Hematopoietic multipotent progenitor cell (in vitro differentiated cells): ENCODE results near the gene OR52N2. TPM values are rescaled to one million over a fixed set of nuclear protein-coding genes. Genes with fewer than 3 reads are reported as not detected.

Source experiments
- DNase-seq, 3 donors: peaks; one replicate each; pipeline ENCODE4 v3.0.0-alpha.2; 2011 to 2015; ENCODE audit warnings: low read depth in 2 of 3, low spot score in 2 of 3
- total RNA-seq: library from RNA; depleted of rRNA; stranded (reverse); fragments of >200 nt; gene quantifications from one replicate; pipeline ENCODE4 v1.2.3, GENCODE V29; 2012

OR52N2 gene
- total RNA-seq, result 1.1 TPM

- peak; percentile 41 to 90 (median 79) for DNase-seq
These were observed at the start of gene OR52N2 for GRCh38 chr11:5808500-5809121. OR52N2 (plus strand) TSS chr11:5808924; CDS start chr11:5820336, 11,412 bp downstream.

- no peak for DNase-seq
These were observed 41.7 kb upstream of the OR52N2 start for GRCh38 chr11:5767056-5767455.

- DNase-seq, result no peak
These were observed 25.5 kb upstream of the OR52N2 start, which contains the start of gene OR52N5 for GRCh38 chr11:5783255-5783654. OR52N5 (minus strand) TSS chr11:5783355; CDS start chr11:5778634, 4,721 bp downstream.

GRCh38 chr11:5791165-5791564 lies 17.6 kb upstream of the OR52N2 start, which contains the start of gene OR52N1:
OR52N1 (minus strand) TSS chr11:5791265; CDS start chr11:5788816, 2,449 bp downstream.
- DNase-seq, result no peak

GRCh38 chr11:5796541-5796940 lies 12.2 kb upstream of the OR52N2 start:
- DNase-seq, result no peak

GRCh38 chr11:5803982-5804381 lies 4.7 kb upstream of the OR52N2 start:
- no peak for DNase-seq

GRCh38 chr11:5807580-5807979 lies 1.1 kb upstream of the OR52N2 start:
- peak in 1 of 3 donors; percentile 21 for DNase-seq

- peak in 2 of 3 donors; percentile 54 to 66 for DNase-seq
These were observed 397 bp downstream of the OR52N2 start for GRCh38 chr11:5809122-5809519.

GRCh38 chr11:5809905-5810795 lies 1.4 kb downstream of the OR52N2 start:
- peak in 2 of 3 donors; percentile 76 to 92 for DNase-seq

GRCh38 chr11:5815534-5815933 lies 6.8 kb downstream of the OR52N2 start:
- DNase-seq, result peak in 2 of 3 donors; percentile 76 to 83

- DNase-seq, result peak in 1 of 3 donors; percentile 54
These were observed 9.6 kb downstream of the OR52N2 start for GRCh38 chr11:5818245-5818886.

- DNase-seq, result no peak
These were observed 22.6 kb downstream of the OR52N2 start for GRCh38 chr11:5831196-5831829.

- no peak for DNase-seq
These were observed 24.7 kb downstream of the OR52N2 start for GRCh38 chr11:5833446-5833845.

GRCh38 chr11:5837695-5838094 lies 29.0 kb downstream of the OR52N2 start:
- no peak for DNase-seq

GRCh38 chr11:5841797-5842196 lies 33.1 kb downstream of the OR52N2 start, which contains the start of gene OR52E6:
OR52E6 (minus strand) TSS chr11:5841897; CDS start chr11:5841897, 0 bp downstream.
- DNase-seq, result no peak

GRCh38 chr11:5846701-5847100 lies 38.0 kb downstream of the OR52N2 start:
- DNase-seq, result peak in 1 of 3 donors; percentile 13

- DNase-seq, result peak in 2 of 3 donors; percentile 24 to 72
These were observed 39.0 kb downstream of the OR52N2 start for GRCh38 chr11:5847711-5848110.

GRCh38 chr11:5851002-5851401 lies 42.3 kb downstream of the OR52N2 start:
- DNase-seq, result no peak

- DNase-seq, result no peak
These were observed 48.9 kb downstream of the OR52N2 start, which contains the start of gene OR52E8 for GRCh38 chr11:5857590-5857989. OR52E8 (minus strand) TSS chr11:5857690; CDS start chr11:5857690, 0 bp downstream.

- no peak for DNase-seq
These were observed 57.1 kb downstream of the OR52N2 start for GRCh38 chr11:5865826-5866225.
